NCI-H526 (cell line): ENCODE data around the gene CCNYL1.
"Not testable (repeated sequence)": the region's sequence is repeated elsewhere in the genome, so short reads cannot be mapped to it uniquely, and the experiment has no call there.

ENCODE experiments used
- DNase-seq, 2 experiments: peaks; one replicate each; lab custom pipeline; 2025; lab: John Stamatoyannopoulos, UW

CCNYL1 gene

GRCh38 chr2:207734636-207735512, 23.4 kb downstream of the CCNYL1 start:
- DNase-seq = no peak

DNA sequence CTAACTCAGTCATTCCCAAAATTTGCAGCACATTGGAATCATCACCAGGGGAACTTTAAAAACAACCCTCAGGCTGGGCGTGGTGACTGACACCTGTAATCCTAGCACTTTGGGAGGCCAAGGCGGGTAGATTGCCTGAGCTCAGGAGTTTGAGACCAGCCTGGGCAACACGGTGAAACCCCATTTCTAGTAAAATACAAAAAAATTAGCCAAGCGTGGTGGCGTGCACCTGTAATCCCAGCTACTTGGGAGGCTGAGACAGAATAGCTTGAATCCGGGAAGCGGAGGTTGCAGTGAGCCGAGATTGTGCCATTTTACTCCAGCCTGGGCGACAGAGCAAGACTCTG, 24.0 kb downstream of the CCNYL1 start:
- DNase-seq = not testable (repeated sequence)

DNA sequence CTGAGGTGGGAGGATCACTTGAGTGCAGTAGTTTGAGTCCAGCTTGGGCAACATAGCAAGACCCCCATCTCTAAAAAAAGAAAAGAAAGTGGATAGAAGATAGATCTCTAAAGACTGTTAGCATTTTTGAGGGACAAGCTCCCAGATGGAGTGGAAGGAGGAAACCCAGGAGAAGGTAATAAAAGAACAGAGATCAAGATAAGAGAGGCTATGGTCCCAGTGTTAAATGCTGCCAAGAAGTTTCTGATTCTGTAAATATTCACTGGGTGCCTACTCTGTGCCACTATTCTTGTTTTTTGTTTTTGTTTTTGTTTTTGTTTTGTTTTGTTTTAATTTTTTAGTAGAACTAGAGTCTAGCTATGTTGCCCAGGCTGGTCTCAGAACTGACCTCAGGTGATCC, 32.1 kb downstream of the CCNYL1 start:
- DNase-seq = no peak

- no peak for DNase-seq
Observed at GRCh38 chr2:207744050-207744449, 32.6 kb downstream of the CCNYL1 start.

GRCh38 chr2:207744451-207744850, 33.0 kb downstream of the CCNYL1 start:
- DNase-seq = no peak

- peak; percentile 58 to 73 for DNase-seq
Observed at GRCh38 chr2:207746131-207746530, 34.7 kb downstream of the CCNYL1 start.

GRCh38 chr2:207747653-207748560, 36.5 kb downstream of the CCNYL1 start:
- DNase-seq = no peak

DNA sequence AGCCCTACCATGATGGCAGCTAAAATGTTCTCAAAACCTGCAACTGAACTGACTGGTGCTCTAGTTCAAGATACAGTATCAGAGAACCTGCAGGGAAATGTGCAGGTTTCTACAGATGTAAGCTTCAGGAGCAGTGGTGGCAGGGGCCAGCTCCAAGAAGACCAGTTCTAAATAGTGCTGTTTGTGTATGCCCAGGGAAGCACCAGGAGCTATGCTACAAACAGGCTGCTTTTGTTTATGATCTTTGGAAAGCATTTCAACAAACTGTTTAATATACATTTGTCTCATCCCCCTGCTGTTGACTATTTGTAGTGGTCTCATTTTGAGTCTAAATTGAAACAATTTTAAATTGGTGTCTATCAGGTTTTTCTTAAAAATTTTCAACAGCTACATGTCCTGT, 37.6 kb downstream of the CCNYL1 start:
- no peak for DNase-seq

DNA sequence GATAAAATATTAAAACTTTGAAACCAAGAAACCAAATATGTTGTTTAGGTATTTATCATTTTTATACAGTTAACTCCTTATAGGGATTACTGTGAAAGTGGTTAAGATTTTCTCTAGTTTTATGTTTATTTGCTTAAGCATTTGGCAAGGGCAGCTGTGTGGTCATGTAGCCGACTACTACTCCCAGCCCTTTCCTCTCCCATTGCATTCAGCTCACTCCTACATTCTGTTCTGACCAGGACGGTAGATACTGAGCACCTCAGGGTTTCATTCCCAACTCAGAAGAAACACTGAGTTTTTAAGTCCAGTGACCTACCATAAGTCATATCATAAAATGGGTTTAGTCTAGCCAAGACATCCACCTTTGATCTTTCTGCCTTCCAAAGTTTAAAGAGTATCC, 38.4 kb downstream of the CCNYL1 start:
- no peak for DNase-seq

- no peak for DNase-seq
Observed at GRCh38 chr2:207750345-207750744, 38.9 kb downstream of the CCNYL1 start.

DNA sequence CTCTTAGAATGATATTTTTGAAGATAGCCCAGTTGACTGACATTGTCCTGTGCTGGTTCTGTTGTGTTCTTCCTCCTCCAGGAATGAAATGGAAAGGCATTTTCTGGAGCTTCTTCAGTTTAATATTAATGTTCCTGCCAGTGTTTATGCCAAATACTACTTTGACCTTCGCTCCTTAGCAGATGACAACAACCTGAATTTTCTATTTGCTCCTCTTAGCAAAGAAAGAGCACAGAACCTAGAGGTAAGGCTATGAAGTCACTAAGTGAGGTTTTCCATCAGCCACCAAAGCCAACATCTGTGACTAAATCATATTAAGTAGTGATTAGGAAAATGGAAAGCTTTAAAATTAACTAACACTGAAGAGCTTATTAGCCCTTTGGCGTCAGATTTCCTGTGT, 39.4 kb downstream of the CCNYL1 start:
- DNase-seq = no peak

GRCh38 chr2:207753688-207754087, 42.2 kb downstream of the CCNYL1 start:
- DNase-seq = not testable (repeated sequence)

DNA sequence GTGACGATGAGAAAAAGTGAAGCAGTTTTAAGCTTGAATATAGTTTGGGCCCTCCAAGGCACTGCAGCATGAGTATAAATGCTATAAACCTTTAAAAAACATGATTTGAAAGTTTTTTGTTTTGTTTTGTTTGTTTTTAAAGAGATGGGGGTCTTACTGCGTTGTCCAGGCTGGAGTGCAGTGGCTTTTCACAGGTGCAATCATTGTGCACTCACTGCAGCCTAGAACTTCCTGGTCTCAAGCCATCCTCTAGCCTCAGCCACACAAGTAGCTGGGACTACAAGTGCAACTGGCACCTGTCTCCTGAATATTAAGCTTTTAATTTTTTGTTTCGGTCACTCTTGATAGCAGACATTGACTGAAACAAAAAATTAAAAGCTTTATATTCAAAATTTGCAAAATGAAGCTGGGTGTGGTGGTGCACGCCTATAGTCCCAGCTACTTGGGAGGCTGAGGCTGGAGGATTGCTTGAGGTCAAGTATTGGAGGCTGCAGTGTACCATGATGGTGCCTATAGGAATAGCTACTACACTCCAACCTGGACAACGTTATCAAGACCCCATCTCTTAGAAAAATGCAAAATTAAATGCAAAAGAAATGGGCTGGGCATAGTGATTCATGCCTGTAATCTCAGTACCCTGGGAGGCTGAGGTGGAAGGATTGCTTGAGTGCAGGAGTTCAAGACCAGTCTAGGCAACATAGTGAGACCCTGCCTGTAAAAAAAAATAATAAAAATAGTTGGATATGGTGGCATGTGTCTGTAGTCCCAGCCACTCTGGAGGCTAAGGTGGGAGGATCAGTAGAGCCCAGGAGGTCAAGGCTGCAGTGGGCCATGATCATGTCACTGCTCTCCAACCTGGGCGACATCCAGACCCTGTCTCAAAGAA, 43.3 kb downstream of the CCNYL1 start:
- DNase-seq = no peak

GRCh38 chr2:207758025-207758424, 46.6 kb downstream of the CCNYL1 start:
- DNase-seq = no peak

DNA sequence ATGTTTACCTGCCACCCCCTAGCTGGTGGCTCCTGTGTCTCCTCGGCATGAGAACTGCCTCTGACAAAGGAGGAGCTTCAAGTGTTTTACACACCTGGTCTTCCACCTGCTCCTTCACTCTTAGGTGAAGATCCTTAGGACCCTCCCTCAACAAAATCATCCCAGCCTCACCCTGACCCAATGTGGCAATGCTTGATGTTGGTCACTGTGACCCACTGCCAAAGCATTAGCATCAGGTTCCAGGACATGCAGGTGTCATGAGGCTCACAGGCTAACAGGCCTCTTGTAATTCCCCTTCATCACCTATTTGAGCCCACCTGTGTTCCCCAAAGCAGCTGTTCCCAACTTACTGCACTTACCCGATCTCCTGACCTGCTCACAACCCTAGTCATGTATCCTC, 48.5 kb downstream of the CCNYL1 start:
- no peak for DNase-seq

GRCh38 chr2:207760453-207760852, 49.0 kb downstream of the CCNYL1 start:
- DNase-seq = no peak

DNA sequence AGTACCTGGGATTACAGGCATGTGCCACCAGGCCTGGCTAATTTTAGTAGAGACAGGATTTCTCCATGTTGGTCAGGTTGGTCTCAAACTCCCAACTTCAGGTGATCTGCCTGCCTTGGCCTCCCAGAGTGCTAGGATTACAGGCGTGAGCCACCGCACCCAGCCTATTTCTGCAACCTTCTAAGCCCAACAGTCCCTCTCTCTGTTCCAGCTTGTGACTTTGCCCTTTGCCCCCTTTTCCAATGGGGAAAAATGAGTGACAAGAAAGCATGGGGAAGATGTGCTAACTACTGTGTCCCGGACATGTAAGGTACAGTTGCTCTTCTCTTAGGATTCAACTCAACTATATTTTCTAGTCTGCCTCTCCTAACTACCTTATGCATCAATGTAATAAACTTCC, 50.0 kb downstream of the CCNYL1 start:
- not testable (repeated sequence) for DNase-seq

DNA sequence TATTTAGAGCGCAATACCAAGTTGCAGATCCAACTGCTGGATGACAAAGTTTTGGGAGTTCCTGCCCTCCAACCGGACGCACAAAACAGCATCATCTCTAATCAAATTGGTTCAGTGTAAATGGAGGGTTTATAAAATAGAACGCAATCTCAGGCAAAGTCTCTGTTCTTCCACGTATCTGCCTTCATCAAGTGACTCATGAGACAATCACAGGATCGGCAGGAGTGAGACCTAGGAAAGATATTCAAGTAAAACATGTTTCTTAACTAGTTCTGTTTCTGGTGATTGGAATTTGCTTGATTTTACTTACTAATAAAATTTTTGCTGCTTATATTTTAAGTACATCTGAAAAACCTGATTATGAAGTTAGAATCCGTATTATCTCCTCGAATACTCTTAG, 50.7 kb downstream of the CCNYL1 start:
- DNase-seq = no peak

DNA sequence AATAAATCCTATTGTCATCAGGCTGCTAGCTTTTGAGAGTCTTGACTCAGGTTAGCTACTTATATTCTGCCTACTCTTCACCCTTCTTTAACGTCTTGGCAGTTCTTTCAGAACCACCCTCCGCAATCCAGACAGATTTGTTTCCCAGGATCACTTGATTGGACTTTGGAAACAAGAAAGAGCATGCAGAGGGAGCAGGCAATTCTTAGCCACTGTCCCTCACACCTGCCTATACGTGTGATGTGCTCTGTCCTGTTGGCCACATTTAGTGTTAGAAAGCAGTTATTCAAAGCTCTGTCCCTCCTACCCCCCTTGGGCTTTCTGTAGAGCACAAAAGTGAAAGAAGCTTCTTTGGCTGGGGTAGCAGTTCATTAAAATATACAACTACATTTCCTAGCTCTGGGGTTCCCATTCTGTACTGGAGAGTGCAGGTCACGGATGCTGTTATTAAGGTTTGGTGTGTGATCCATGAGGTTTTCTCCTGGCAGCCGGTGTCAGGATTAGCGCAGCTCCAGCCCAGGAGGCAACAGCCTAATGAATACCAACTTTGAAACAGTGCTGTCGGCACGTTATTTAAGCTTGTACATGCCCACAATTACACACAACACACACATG, 52.0 kb downstream of the CCNYL1 start:
- DNase-seq = peak in 1 of 2 experiments; percentile 58

DNA sequence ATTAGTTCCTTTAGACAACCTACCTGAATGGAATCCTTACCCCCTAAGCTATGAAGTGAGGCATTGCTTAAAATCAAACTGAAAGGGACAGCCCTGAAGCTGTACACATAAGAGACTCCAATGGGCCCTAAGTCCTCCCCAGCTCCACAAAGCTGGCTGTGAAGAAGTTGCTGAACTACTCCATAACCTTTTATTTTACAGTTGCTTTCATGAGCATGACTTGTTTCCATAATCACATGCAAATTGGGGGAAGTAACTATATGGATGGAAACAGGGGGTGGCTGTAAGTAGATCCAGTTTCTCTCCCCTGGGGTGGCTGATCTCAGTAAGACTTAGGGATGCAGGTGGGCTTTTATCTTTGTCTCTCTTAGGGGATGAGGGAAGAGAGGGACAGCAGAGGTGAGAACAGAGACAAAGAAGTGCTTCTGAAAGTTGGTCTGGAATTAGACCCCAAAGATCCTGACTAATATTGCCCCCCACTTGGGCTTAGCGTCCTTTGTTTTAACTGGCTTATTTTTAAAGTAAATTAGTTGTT, 52.7 kb downstream of the CCNYL1 start:
- DNase-seq = peak; percentile 81 to 86

GRCh38 chr2:207765547-207765946, 54.1 kb downstream of the CCNYL1 start:
- DNase-seq = peak; percentile 59 to 77
